PC-3 (cell line): Measurements from ENCODE around the gene ERAP2.

ENCODE experiments used
- CTCF ChIP-seq: fragments of 300-600 bp; sonication (generic); conservative IDR thresholded peaks from 2 replicates; pipeline ENCODE4 v1.5.1; 2017; ENCODE audit warnings: antibody characterized with exemption, low read depth, mild to moderate bottlenecking, low read length
- EZH2 ChIP-seq: fragments of 300-600 bp; sonication (generic); IDR thresholded peaks from one replicate; pipeline ENCODE4 v1.6.1; 2017; ENCODE audit warnings: antibody characterized with exemption, mild to moderate bottlenecking, low read length; ENCODE audit not compliant: unreplicated experiment

GRCh38 chr5:96911139-96911538 is 34.8 kb downstream of the ERAP2 start:
- TF ChIP-seq CTCF (no peak), EZH2 (no peak)
